IPS-18c (cell line): ENCODE measurements around the gene KLHL24.

ENCODE experiments used
- H3K4me3 ChIP-seq: 2 replicates; pipeline ENCODE4 v1.7.0; 2013; ENCODE audit warnings: low read depth, mild to moderate bottlenecking, low read length, moderate library complexity; ENCODE audit not compliant: insufficient read depth
- H3K9me3 ChIP-seq: one replicate; pipeline ENCODE4 v1.6.1; 2013; ENCODE audit warnings: mild to moderate bottlenecking, low read length, moderate library complexity; ENCODE audit not compliant: control insufficient read depth, insufficient read depth

Gene KLHL24

DNA sequence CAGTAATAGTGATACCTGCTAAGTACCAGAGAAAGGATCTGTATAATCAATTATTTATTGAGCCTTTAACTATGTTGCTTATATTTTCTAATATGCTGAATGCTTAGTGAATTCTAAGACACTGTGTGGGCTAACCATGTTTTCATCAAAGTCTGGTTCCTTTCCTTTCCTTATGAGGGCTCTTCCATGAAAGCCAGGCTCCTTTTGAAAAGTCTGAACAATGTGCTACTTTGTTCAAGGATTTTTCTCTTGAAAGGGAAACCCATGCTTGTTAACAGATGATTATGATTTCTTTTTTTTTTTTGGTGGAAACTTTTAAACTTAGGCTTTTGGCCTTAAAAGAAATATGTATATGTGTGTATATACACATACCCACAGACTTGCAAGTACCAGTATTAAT lies 79.2 kb downstream of the KLHL24 start:
- H3K4me3 ChIP-seq: no peak overlapping the region

DNA sequence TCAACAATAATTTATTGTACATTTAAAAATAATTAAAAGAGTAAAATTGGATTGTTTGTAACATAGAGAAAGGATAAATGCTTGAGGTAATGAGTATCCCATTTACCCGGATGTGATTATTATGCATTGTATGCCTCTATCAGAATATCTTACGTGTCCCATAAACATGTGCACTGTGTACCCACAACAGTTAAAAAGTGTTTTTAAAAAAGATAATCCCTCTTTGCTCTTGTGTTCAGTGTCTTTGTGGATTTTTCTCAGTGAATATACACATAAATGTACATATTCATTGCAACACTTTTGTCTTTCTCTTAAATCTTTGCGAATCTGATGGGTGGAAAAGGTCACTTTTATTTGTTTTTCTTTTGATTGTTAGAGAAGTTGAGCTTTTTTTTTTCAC lies 82.6 kb downstream of the KLHL24 start:
- no peak overlapping the region for H3K4me3 ChIP-seq
- no peaks in the 10 kb centered on the region for H3K9me3 ChIP-seq

More for the DNA sequence above, 79.2 kb downstream of the KLHL24 start:
- no peaks in the 10 kb centered on the region for H3K9me3 ChIP-seq

DNA sequence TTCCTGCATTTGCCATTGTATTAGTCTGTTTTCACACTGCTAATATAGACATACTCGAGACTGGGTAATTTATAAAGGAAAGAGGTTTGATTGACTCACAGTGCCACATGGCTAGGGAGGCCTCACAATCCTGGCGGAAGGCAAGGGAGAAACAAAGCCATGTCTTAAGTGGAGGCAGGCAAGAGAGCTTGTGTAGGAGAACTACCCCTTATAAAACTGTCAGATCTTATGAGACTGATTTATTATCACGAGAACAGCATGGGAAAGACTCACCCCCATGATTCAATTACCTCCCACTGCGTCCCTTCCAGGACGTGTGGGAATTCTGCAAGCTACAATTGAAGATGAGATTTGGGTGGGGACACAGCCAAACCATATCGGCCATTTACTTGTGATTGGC lies 90.0 kb downstream of the KLHL24 start:
- Histone ChIP-seq H3K9me3 (no peaks in the 10 kb centered on the region), H3K4me3 (no peak overlapping the region)

DNA sequence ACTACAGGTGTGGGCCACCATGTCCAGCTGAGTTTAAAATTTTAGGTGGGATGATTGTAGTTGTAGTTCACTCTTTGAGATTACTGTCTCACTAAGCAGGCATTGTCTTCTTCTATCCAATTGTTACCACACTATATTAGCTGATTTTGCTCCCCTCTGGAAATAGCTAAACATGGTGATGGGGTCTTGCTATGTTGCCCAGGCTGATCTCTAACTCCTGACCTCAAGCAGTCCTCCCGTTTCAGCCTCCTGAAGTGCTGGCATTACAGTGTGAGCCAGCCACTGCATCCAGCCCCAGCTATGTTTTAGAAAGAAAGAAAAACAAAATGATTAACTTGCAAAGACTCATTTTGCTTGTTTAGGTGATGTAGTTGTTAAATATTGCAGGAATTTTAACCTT lies 92.8 kb downstream of the KLHL24 start:
- H3K9me3 ChIP-seq: no peaks in the 10 kb centered on the region
- no peak overlapping the region for H3K4me3 ChIP-seq

DNA sequence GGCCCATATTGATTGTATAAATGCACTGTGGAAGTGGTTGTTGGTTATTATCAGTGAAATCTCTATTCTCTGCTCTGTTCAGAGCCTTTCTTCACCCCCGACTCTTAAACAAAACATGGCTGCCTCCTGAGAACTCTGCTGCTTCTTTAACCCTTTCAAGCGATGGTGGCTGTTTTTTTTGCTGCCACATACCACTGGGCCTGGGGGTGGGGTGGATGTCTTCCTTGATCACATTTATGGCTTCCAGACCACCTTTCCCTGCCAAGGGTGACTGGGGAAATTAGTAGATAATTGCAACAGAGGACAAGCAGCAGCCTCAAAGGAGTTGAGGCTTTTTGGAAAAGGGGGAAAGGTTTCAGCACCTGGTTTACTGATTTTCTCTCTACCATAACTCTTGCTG lies 94.9 kb downstream of the KLHL24 start:
- Histone ChIP-seq H3K9me3 (no peaks in the 10 kb centered on the region), H3K4me3 (no peak overlapping the region)

DNA sequence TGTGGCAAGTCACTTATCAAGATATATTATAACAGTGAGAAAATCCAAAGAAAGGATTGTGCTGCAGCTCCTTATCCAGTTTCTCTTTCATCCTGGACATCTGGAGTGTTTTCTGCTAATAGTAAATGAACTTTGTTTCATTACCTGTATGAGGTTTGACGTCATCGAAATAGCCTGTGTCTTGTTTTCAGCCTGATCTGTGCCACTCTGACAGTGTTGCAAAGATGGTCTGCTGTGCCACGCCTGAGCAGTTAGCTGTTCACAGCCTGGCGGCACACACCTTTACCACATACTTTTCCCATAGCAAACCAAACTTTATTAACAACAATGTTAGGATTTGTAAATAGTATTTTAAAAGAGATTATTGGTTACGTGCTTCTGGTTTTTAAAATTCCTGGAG lies 96.2 kb downstream of the KLHL24 start:
- no peak overlapping the region for H3K4me3 ChIP-seq
- no peaks in the 10 kb centered on the region for H3K9me3 ChIP-seq

DNA sequence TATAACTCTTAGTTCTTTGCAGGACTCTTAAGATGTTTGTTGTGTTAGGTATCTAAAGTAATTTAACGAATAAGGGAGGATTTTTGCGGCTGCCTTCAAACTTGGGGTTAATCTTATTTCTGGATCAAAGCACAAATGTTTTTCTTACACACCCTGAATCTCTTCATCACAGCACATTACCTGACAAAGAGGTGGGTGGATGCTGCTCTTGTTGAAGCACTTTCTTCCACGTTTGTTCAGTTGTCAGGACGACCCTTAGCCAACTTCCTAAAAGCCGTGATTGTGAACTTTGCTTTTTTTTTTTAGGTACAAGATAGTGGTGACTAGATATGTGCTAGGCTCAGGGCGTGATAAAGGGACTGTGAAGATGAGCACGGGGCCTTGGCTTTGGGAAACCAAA lies 98.1 kb downstream of the KLHL24 start:
- Histone ChIP-seq H3K9me3 (no peaks in the 10 kb centered on the region), H3K4me3 (no peak overlapping the region)
